Choroid plexus epithelial cell (primary cell): ENCODE data around the gene WNK4.
"Not testable (repeated sequence)": the region's sequence is repeated elsewhere in the genome, so short reads cannot be mapped to it uniquely, and the experiment has no call there.

Experiments
- DNase-seq: peaks from one replicate; pipeline ENCODE4 v3.0.0-alpha.2; 2010; ENCODE audit warnings: low read depth
- H3K4me3 ChIP-seq: 2 replicates; pipeline ENCODE4 v1.5.1; 2011; ENCODE audit warnings: low read depth, mild to moderate bottlenecking, control low read depth, low read length, moderate library complexity
- TF ChIP-seq, protein P1 (sequence below): conservative IDR thresholded peaks from 2 replicates; pipeline ENCODE4 v1.5.1; 2011; ENCODE audit warnings: low read depth, mild to moderate bottlenecking, control low read depth, inconsistent platforms, low read length, moderate library complexity

The WNK4 gene

GRCh38 chr17:42779936-42780850 is at the start of gene WNK4:
Gene WNK4, plus strand, starts transcription at chr17:42780610. Its CDS starts 89 bp downstream, at chr17:42780699.
- peak within 1 kb of the TSS; percentile 64 for H3K4me3 ChIP-seq
- TF ChIP-seq, protein P1, sequence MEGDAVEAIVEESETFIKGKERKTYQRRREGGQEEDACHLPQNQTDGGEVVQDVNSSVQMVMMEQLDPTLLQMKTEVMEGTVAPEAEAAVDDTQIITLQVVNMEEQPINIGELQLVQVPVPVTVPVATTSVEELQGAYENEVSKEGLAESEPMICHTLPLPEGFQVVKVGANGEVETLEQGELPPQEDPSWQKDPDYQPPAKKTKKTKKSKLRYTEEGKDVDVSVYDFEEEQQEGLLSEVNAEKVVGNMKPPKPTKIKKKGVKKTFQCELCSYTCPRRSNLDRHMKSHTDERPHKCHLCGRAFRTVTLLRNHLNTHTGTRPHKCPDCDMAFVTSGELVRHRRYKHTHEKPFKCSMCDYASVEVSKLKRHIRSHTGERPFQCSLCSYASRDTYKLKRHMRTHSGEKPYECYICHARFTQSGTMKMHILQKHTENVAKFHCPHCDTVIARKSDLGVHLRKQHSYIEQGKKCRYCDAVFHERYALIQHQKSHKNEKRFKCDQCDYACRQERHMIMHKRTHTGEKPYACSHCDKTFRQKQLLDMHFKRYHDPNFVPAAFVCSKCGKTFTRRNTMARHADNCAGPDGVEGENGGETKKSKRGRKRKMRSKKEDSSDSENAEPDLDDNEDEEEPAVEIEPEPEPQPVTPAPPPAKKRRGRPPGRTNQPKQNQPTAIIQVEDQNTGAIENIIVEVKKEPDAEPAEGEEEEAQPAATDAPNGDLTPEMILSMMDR: no peak
- DNase-seq: no peak

DNA sequence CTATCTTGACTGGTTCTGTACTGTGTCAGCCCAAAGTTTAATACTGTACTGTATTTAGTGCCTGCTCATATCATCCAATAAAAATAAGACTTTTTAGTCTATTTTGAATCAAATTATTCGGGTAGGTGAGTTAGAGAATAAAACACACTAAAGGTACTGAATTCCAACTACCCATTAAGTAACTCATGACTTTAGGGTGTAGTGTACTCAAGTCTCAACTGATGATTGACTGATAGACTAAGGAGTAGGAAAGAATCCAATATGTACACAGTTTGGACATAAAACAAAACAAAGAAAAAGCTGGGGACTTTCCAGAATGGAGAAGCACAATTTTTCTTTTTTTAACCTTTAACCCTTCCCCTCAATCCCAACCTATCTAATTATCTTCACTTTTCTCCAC is 39.7 kb upstream of the WNK4 start:
- TF ChIP-seq, protein P1: no peak
- H3K4me3 ChIP-seq: no peak overlapping the region
- no peak for DNase-seq

- DNase-seq, H3K4me3 ChIP-seq: not testable (repeated sequence)
Measured at GRCh38 chr17:42742916-42743315, 37.5 kb upstream of the WNK4 start.

DNA sequence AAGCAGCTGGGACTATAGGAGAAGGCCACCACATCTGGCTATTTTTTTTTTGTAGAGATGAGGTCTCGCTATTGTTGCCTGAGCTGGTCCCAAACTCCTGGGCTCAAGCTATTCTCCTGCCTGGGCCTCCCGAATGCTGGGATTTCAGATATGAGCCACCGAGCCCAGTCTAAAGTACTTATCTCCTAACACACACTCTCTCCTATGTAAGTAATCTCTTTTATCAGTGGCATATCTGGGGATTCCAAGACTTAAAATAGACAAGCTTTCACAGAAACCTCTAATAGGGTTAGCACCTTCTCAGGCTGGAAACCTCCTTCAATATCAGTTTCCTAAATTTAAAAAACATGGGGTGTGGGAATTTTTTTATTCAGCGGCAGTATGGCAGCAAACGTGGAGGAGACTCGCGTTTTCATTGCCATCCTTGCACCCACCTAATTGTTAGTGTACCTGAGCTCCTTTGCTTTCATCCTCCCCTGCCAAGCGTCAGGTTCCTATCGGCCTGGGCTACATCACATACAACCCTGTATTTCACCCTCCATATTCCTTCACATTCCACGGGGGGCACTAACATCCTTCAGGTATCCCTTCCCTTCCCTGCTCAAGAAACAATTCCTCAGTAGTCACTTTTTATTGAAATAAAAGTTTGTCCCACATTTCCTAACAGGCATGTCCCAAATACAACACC is 36.7 kb upstream of the WNK4 start:
- H3K4me3 ChIP-seq: peak overlapping the region; percentile 89
- TF ChIP-seq, protein P1: peak; percentile 32
- DNase-seq: no peak

- peak; percentile 30 for DNase-seq
- H3K4me3 ChIP-seq: peak overlapping the region; percentile 89
- TF ChIP-seq, protein P1: no peak
Measured at GRCh38 chr17:42744283-42744805, 36.1 kb upstream of the WNK4 start.

DNA sequence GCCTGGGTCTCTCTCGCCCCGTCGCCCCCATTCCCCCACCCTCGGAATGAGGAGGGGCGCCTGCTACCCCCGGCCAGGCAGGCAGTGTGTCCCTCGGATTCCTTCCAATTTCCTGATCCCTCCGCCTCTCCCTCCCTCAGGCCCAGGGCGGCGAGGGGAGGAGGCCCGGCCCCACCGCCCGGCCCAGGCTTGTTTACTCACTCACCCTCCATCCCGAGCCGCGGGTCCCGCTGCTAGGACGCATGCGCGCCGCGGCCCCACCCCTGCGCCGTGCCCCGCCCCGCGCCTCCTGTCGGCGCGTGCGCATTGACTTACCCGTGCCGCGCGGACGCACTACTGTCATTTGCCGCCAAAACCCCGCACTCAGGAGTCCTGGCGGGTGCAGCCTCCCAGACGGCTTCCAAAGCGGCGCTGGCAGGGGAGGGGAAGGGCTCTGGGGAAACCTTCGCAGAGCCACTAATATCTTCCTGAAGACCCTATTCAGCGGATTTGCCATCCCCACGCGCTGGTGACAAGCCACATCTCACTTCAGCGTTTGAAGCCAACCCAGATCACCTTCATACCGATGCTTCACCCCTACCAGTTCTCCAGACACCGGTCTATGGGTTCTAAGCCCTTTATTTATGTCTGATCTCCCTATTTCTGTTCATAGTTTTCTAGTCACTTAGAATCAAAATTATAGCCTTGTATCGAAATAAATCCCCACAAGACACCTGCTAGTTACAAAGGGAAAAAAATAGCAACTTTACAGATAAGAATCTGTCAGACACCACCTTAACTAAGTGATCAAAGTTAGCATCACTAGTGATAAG is 35.4 kb upstream of the WNK4 start, which contains the start of gene EZH1:
EZH1 (minus strand) TSS at position 235 of the 812 bp plus-strand sequence. CDS start 16,099 bp downstream, outside the sequence.
- TF ChIP-seq, protein P1: no peak
- peak within 1 kb of the TSS; percentile 89 for H3K4me3 ChIP-seq
- DNase-seq: peak; percentile 90
